HCT116 (cell line): ENCODE results near the gene PIAS2.
"Not testable (repeated sequence)": the region's sequence is repeated elsewhere in the genome, so short reads cannot be mapped to it uniquely, and the experiment has no call there.

Experiments
- ELF1 ChIP-seq: IDR thresholded peaks from 2 replicates; pipeline ENCODE4 v1.6.1; 2012; ENCODE audit warnings: low read depth, borderline replicate concordance
- EZH2 ChIP-seq: fragments of 200-600 bp; sonication (generic); IDR thresholded peaks from 2 replicates; pipeline ENCODE4 v1.6.1; 2017; ENCODE audit warnings: antibody characterized with exemption, mixed run types
- POLR2A ChIP-seq: IDR thresholded peaks from 2 replicates; pipeline ENCODE4 v1.7.0; 2011; ENCODE audit warnings: borderline replicate concordance; ENCODE audit not compliant: insufficient read depth, insufficient read length; ENCODE audit errors: extremely low read depth
- TF ChIP-seq, protein P1 (sequence below), 3 experiments: fragments of 200-600 bp in 1 of 3; sonication (generic) in 1 of 3; IDR thresholded peaks in 2 of 3; conservative IDR thresholded peaks in 1 of 3; 2 replicates each; pipeline ENCODE4 v1.5.1; 2012 to 2017; ENCODE audit warnings: low read depth in 2 of 3, low read length in 2 of 3, antibody characterized with exemption in 1 of 3, borderline replicate concordance in 1 of 3, control low read depth in 1 of 3, mild to moderate bottlenecking in 1 of 3, mixed read lengths in 1 of 3, mixed run types in 1 of 3, moderate library complexity in 1 of 3; ENCODE audit not compliant: insufficient read depth in 1 of 3

DNA sequence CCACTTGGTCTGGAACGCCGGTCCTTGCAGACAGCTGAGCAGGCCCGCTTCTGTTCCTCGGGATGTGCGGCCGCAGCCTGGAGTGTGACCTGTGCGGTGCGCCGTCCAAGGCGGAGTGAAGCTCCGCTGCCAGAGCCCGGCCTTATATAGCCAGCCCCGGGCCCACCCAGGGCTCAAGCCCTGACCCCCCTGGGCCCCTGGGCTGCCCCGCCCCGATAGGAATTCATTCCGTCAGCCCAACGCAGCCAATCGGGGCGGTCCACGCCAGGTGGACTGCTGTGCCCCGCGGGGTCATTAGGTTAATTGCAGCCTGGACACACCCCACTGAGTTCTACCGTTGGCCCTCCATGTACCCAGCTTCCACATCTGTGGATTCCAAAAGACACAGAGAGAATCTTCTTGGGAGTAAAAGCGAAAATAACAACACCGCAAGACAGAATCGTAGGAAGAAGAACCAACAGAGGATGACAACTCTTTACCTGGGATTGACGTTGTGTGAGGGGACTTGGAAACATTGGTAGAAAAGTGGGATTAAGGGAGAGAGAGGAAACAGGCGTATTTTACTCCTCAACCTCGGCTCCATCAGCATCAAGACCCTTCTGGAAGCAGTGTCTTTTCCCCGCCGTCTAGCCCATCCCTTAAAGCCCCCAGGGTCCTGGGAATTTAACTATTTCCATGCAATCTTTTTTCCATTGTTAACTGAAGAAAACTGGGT, 47.4 kb upstream of the PIAS2 start:
- not testable (repeated sequence) for TF ChIP-seq POLR2A, EZH2, ELF1
- TF ChIP-seq, protein P1, sequence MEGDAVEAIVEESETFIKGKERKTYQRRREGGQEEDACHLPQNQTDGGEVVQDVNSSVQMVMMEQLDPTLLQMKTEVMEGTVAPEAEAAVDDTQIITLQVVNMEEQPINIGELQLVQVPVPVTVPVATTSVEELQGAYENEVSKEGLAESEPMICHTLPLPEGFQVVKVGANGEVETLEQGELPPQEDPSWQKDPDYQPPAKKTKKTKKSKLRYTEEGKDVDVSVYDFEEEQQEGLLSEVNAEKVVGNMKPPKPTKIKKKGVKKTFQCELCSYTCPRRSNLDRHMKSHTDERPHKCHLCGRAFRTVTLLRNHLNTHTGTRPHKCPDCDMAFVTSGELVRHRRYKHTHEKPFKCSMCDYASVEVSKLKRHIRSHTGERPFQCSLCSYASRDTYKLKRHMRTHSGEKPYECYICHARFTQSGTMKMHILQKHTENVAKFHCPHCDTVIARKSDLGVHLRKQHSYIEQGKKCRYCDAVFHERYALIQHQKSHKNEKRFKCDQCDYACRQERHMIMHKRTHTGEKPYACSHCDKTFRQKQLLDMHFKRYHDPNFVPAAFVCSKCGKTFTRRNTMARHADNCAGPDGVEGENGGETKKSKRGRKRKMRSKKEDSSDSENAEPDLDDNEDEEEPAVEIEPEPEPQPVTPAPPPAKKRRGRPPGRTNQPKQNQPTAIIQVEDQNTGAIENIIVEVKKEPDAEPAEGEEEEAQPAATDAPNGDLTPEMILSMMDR (IDR thresholded peaks at IDR 0.05 in 2 of 3, conservative IDR thresholded peaks at IDR 0.05 in 1 of 3; ENCODE audit: borderline replicate concordance in 1 of 3, insufficient read depth in 1 of 3, low read depth in 2 of 3, low read length in 2 of 3) = not testable (repeated sequence)
